Smooth muscle cell (in vitro differentiated cells): Measurements from ENCODE around the gene RND2. TPM values are rescaled to one million over a fixed set of nuclear protein-coding genes. Genes with fewer than 3 reads are reported as not detected.

Experiments used
- DNase-seq: peaks from one replicate; lab custom pipeline; 2025; ENCODE audit not compliant: unreplicated experiment; lab: John Stamatoyannopoulos, UW
- H2AFZ ChIP-seq: fragments of 200-600 bp; sonication (generic); 2 replicates; pipeline ENCODE4 v1.6.0; 2016; ENCODE audit warnings: antibody characterized with exemption, low read depth, mild to moderate bottlenecking
- H3F3A ChIP-seq: fragments of 200-600 bp; sonication (generic); 2 replicates; pipeline ENCODE4 v1.6.0; 2017; ENCODE audit warnings: antibody characterized with exemption, low read depth
- H3K27ac ChIP-seq: fragments of 200-600 bp; sonication (generic); 2 replicates; pipeline ENCODE4 v1.5.1; 2016; ENCODE audit warnings: low read depth, mild to moderate bottlenecking
- H3K27me3 ChIP-seq: fragments of 200-600 bp; sonication (generic); 2 replicates; pipeline ENCODE4 v1.6.1; 2016; ENCODE audit warnings: low read depth, mild to moderate bottlenecking
- H3K36me3 ChIP-seq: fragments of 200-600 bp; sonication (generic); 2 replicates; pipeline ENCODE4 v1.5.1; 2016; ENCODE audit warnings: low read depth
- H3K4me1 ChIP-seq: fragments of 200-600 bp; sonication (generic); 2 replicates; pipeline ENCODE4 v1.5.1; 2016; ENCODE audit warnings: low read depth
- H3K4me2 ChIP-seq: fragments of 200-600 bp; sonication (generic); 2 replicates; pipeline ENCODE4 v1.6.0; 2016; ENCODE audit warnings: mild to moderate bottlenecking
- H3K4me3 ChIP-seq: fragments of 200-600 bp; sonication (generic); 2 replicates; pipeline ENCODE4 v1.5.1; 2016; ENCODE audit warnings: mild to moderate bottlenecking
- H3K79me2 ChIP-seq: fragments of 200-600 bp; sonication (generic); 2 replicates; pipeline ENCODE4 v1.6.0; 2016; ENCODE audit warnings: low read depth, mild to moderate bottlenecking
- H3K9ac ChIP-seq: fragments of 200-600 bp; sonication (generic); 2 replicates; pipeline ENCODE4 v1.6.0; 2016; ENCODE audit warnings: low read depth
- H3K9me3 ChIP-seq: fragments of 200-600 bp; sonication (generic); replicated peaks from 2 replicates; pipeline ENCODE4 v1.5.1; 2016; ENCODE audit warnings: low read depth
- H4K20me1 ChIP-seq: fragments of 200-600 bp; sonication (generic); 2 replicates; pipeline ENCODE4 v1.6.0; 2016; ENCODE audit warnings: low read depth
- WGBS: methylation state at CpG from one replicate; pipeline ENCODE4 v1.1.7; 2016; ENCODE audit warnings: low lambda C conversion rate; 5-methylcytosine and 5-hydroxymethylcytosine counted together
- polyA plus RNA-seq: library from polyadenylated mRNA; unstranded; fragments of >200 nt; fragmentation: Nextera tagmentation; extraction: Ambion mirVana; gene quantifications from 2 replicates; pipeline ENCODE4 v1.2.1, GENCODE V29; 2016
- total RNA-seq: library from RNA; depleted of rRNA; stranded (reverse); fragments of >200 nt; gene quantifications from 2 replicates; pipeline ENCODE4 v1.2.3, GENCODE V29; 2014
- TF ChIP-seq, protein P1 (sequence below): fragments of 200-600 bp; sonication (generic); IDR thresholded peaks from 2 replicates; pipeline ENCODE4 v1.5.1; 2017; ENCODE audit warnings: borderline replicate concordance, mild to moderate bottlenecking, antibody characterized with exemption; ENCODE audit not compliant: insufficient read depth, poor library complexity, severe bottlenecking

RND2 gene
- total and polyA plus RNA-seq, 2 experiments from 2014 or later, result 0.27 to 1.1 TPM

GRCh38 chr17:43034894-43035293, 9.9 kb downstream of the RND2 start:
- H3K9ac ChIP-seq, result no peak overlapping the region
- no peaks in the 10 kb centered on the region for H3F3A ChIP-seq
- H3K4me3 ChIP-seq, result no peak overlapping the region
- H3K36me3 ChIP-seq, result no peaks in the 10 kb centered on the region
- H3K27ac ChIP-seq, result no peak overlapping the region
- H4K20me1 ChIP-seq, result no peaks in the 10 kb centered on the region
- H3K4me2 ChIP-seq, result no peak overlapping the region
- no peaks in the 10 kb centered on the region for H3K9me3 ChIP-seq
- TF ChIP-seq, protein P1, sequence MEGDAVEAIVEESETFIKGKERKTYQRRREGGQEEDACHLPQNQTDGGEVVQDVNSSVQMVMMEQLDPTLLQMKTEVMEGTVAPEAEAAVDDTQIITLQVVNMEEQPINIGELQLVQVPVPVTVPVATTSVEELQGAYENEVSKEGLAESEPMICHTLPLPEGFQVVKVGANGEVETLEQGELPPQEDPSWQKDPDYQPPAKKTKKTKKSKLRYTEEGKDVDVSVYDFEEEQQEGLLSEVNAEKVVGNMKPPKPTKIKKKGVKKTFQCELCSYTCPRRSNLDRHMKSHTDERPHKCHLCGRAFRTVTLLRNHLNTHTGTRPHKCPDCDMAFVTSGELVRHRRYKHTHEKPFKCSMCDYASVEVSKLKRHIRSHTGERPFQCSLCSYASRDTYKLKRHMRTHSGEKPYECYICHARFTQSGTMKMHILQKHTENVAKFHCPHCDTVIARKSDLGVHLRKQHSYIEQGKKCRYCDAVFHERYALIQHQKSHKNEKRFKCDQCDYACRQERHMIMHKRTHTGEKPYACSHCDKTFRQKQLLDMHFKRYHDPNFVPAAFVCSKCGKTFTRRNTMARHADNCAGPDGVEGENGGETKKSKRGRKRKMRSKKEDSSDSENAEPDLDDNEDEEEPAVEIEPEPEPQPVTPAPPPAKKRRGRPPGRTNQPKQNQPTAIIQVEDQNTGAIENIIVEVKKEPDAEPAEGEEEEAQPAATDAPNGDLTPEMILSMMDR, result no peak
- H3K79me2 ChIP-seq, result no peaks in the 10 kb centered on the region
- H3K4me1 ChIP-seq, result peaks cover 32% of the 10 kb centered on the region
- no peak overlapping the region for H2AFZ ChIP-seq
- no peaks in the 10 kb centered on the region for H3K27me3 ChIP-seq
- WGBS, result 94% methylated on average over 3 of the region's 3 CpGs
- DNase-seq, result no peak

DNA sequence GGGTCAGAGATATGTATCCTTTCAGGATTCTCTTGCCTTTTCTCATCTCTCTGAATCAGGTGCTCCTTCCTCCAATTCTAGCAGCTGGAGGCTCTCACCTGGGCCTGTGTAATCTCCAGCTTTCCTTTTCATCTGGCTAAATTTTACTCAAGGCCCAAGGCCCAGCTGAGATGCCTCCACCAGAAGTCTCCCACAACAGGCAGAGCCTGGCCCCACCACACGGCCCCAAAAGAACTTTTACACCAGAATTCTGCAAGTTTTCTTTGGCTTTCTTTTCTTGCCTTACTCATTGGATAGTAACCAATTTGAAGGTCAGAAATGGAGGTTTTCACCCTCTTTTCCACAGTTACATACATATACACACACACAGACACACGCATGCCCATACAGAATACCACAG, 14.6 kb downstream of the RND2 start:
- no peak for DNase-seq
- no peaks in the 10 kb centered on the region for H3K36me3 ChIP-seq
- H2AFZ ChIP-seq, result no peak overlapping the region
- H3K9ac ChIP-seq, result no peak overlapping the region
- H3K4me3 ChIP-seq, result no peak overlapping the region
- peaks cover 34% of the 10 kb centered on the region for H3K4me1 ChIP-seq
- no peaks in the 10 kb centered on the region for H3K79me2 ChIP-seq
- no peaks in the 10 kb centered on the region for H4K20me1 ChIP-seq
- H3K27ac ChIP-seq, result no peak overlapping the region
- H3K27me3 ChIP-seq, result no peaks in the 10 kb centered on the region
- 89% methylated on average over 2 of the region's 2 CpGs for WGBS
- H3K9me3 ChIP-seq, result no peaks in the 10 kb centered on the region
- H3K4me2 ChIP-seq, result no peak overlapping the region
- TF ChIP-seq, protein P1, result no peak
- no peaks in the 10 kb centered on the region for H3F3A ChIP-seq

DNA sequence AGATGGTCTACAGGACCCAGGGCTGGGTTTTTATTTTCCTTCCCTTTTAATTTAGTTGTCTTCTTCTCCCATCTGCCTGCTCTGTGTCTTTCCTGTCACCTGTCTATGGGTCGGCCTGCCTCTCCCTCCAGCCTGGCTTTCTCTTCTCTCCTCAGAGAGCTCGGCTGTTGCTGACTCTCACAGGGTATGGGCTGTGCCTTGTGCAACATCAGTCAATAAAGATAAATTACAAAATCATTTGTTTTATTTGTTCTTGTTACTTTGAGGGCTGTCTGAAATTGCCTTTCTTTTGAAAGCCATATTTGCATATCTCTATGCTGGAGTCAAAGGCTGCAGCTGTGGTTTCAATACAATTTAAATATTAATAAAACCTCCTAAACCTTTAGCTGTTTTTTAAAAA, 15.6 kb downstream of the RND2 start:
- no peaks in the 10 kb centered on the region for H3F3A ChIP-seq
- H3K4me1 ChIP-seq, result peaks cover 24% of the 10 kb centered on the region
- H3K9me3 ChIP-seq, result no peaks in the 10 kb centered on the region
- H2AFZ ChIP-seq, result no peak overlapping the region
- no peak overlapping the region for H3K4me3 ChIP-seq
- no peaks in the 10 kb centered on the region for H3K36me3 ChIP-seq
- TF ChIP-seq, protein P1, result no peak
- no peaks in the 10 kb centered on the region for H4K20me1 ChIP-seq
- no peak overlapping the region for H3K4me2 ChIP-seq
- H3K27ac ChIP-seq, result no peak overlapping the region
- H3K9ac ChIP-seq, result no peak overlapping the region
- DNase-seq, result no peak
- H3K79me2 ChIP-seq, result no peaks in the 10 kb centered on the region
- WGBS, result 81% methylated on average over 2 of the region's 2 CpGs
- no peaks in the 10 kb centered on the region for H3K27me3 ChIP-seq

DNA sequence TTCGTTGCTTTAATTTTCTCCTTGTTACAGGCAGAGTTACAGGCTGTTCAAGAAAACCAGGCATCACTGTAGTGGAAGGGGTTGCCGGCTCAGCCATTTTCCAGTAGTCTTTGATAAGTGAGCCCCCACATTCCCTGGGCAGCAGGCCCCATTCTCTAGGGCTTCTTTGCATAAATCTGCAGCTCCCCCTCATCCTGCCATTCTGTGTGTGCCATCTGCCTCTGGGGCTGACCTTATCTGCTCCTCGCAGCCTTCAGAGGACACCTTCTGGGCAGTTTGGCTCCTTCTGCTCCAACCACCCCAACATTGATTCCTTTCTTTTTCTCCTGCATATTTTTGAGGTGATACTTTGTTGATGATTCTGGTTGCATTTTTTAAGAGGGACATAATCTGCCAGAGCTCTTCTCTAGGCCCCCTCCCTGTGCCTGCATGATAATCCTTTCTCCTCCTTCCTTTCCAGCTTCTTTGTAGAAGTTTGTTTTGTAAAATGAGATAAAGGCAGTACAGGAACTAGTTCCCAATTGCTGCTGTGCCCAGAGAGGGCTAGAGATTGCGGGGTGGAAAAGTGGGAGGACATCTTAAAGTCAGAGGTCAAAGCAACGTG, 17.1 kb downstream of the RND2 start:
- H3K27me3 ChIP-seq, result no peaks in the 10 kb centered on the region
- no peaks in the 10 kb centered on the region for H3K36me3 ChIP-seq
- no peak overlapping the region for H2AFZ ChIP-seq
- H3K4me3 ChIP-seq, result no peak overlapping the region
- H3K79me2 ChIP-seq, result no peaks in the 10 kb centered on the region
- H3F3A ChIP-seq, result no peaks in the 10 kb centered on the region
- TF ChIP-seq, protein P1, result no peak
- no peak overlapping the region for H3K4me2 ChIP-seq
- H3K4me1 ChIP-seq, result peaks cover 17% of the 10 kb centered on the region
- H4K20me1 ChIP-seq, result no peaks in the 10 kb centered on the region
- no peak overlapping the region for H3K9ac ChIP-seq
- DNase-seq, result no peak
- H3K27ac ChIP-seq, result no peak overlapping the region
- no peaks in the 10 kb centered on the region for H3K9me3 ChIP-seq
- 66% methylated on average over 5 of the region's 5 CpGs for WGBS
